DMS 273 treated with DMSO at 0.1 percent for 48 hours (cell line): Measurements from ENCODE around the gene COQ4.
A peak's percentile ranks its signal among the peaks of the same experiment; 100 is the strongest.

Source experiments
- DNase-seq: peaks from one replicate; lab custom pipeline; 2025; lab: John Stamatoyannopoulos, UW

The COQ4 gene

GRCh38 chr9:128340691-128341434 is 18.2 kb downstream of the COQ4 start:
- no peak for DNase-seq

- DNase-seq: peak; percentile 37
Measured at GRCh38 chr9:128341435-128341849, 18.8 kb downstream of the COQ4 start.

- DNase-seq: no peak
Measured at GRCh38 chr9:128342971-128343680, 20.5 kb downstream of the COQ4 start.

GRCh38 chr9:128343855-128344254 is 21.2 kb downstream of the COQ4 start:
- no peak for DNase-seq

- DNase-seq: no peak
Measured at GRCh38 chr9:128344931-128345605, 22.4 kb downstream of the COQ4 start.

GRCh38 chr9:128349125-128349524 is 26.5 kb downstream of the COQ4 start:
- no peak for DNase-seq

GRCh38 chr9:128349772-128350171 is 27.1 kb downstream of the COQ4 start:
- DNase-seq: no peak

- no peak for DNase-seq
Measured at GRCh38 chr9:128355451-128355850, 32.8 kb downstream of the COQ4 start.

- no peak for DNase-seq
Measured at GRCh38 chr9:128358090-128358489, 35.5 kb downstream of the COQ4 start.

- DNase-seq: no peak
Measured at GRCh38 chr9:128358861-128359260, 36.2 kb downstream of the COQ4 start.

- no peak for DNase-seq
Measured at GRCh38 chr9:128360826-128361225, 38.2 kb downstream of the COQ4 start.

GRCh38 chr9:128361296-128361985 is 38.8 kb downstream of the COQ4 start:
- peak; percentile 66 for DNase-seq

- peak; percentile 66 for DNase-seq
Measured at GRCh38 chr9:128361986-128362646, 39.5 kb downstream of the COQ4 start.

GRCh38 chr9:128362774-128363173 is 40.1 kb downstream of the COQ4 start:
- DNase-seq: no peak

- DNase-seq: no peak
Measured at GRCh38 chr9:128365525-128365924, 42.9 kb downstream of the COQ4 start.

GRCh38 chr9:128369024-128369706 is 46.5 kb downstream of the COQ4 start:
- DNase-seq: no peak

GRCh38 chr9:128370367-128370751 is 47.7 kb downstream of the COQ4 start:
- peak; percentile 39 for DNase-seq

GRCh38 chr9:128370752-128371629 is 48.4 kb downstream of the COQ4 start, which contains the start of gene URM1:
Gene URM1 (plus strand): TSS chr9:128371374. CDS start chr9:128371381, 7 bp downstream.
- peak; percentile 76 for DNase-seq

GRCh38 chr9:128371630-128372117 is 49.0 kb downstream of the COQ4 start:
- DNase-seq: no peak

GRCh38 chr9:128372188-128372641 is 49.6 kb downstream of the COQ4 start:
- DNase-seq: no peak
